ENCODE data around the gene SKA2. TPM values are rescaled to one million over a fixed set of nuclear protein-coding genes. Genes with fewer than 3 reads are reported as not detected.
"Not testable (repeated sequence)": the region's sequence is repeated elsewhere in the genome, so short reads cannot be mapped to it uniquely, and the experiment has no call there.

Gene SKA2
- total RNA-seq, 4 donors from 2014 or later: 41.2 to 65.3 (median 46.8) TPM

DNA sequence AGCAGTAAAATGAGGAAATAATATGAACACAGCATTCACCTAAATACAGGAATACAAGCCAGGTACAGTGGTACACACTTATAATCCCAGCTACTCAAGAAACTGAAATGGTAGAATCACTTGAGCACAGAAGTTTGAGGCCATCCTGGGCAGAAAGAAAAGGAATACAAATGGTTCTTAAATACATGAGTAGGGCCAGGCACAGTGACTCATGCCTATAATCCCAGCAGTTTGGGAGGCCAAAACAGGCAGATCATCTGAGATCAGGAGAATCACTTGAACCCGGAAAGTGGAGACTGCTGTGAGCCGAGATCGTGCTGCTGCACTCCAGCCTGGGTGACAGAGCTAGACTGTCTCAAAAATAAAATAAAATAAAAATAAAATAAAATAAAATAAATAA is 31.9 kb upstream of the SKA2 start:
- H3K36me3 ChIP-seq: no peaks in the 10 kb centered on the region
- 94 to 98% methylated on average over 3 of the region's 3 CpGs for WGBS, 2 donors
- H3K9me3 ChIP-seq: no peaks in the 10 kb centered on the region
- intact Hi-C loops (cut with DNase I): no loop called here
- no peak for DNase-seq
- H3K4me1 ChIP-seq: no peaks in the 10 kb centered on the region
- TF ChIP-seq, protein P1, sequence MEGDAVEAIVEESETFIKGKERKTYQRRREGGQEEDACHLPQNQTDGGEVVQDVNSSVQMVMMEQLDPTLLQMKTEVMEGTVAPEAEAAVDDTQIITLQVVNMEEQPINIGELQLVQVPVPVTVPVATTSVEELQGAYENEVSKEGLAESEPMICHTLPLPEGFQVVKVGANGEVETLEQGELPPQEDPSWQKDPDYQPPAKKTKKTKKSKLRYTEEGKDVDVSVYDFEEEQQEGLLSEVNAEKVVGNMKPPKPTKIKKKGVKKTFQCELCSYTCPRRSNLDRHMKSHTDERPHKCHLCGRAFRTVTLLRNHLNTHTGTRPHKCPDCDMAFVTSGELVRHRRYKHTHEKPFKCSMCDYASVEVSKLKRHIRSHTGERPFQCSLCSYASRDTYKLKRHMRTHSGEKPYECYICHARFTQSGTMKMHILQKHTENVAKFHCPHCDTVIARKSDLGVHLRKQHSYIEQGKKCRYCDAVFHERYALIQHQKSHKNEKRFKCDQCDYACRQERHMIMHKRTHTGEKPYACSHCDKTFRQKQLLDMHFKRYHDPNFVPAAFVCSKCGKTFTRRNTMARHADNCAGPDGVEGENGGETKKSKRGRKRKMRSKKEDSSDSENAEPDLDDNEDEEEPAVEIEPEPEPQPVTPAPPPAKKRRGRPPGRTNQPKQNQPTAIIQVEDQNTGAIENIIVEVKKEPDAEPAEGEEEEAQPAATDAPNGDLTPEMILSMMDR (IDR thresholded peaks at IDR 0.05): no peak
- no peak for TF ChIP-seq POLR2A (IDR thresholded peaks at IDR 0.05)
- no peak overlapping the region for H3K27ac ChIP-seq
- no peaks in the 10 kb centered on the region for H3K27me3 ChIP-seq
- no peak overlapping the region for H3K4me3 ChIP-seq (replicated peaks in 1 of 3)

DNA sequence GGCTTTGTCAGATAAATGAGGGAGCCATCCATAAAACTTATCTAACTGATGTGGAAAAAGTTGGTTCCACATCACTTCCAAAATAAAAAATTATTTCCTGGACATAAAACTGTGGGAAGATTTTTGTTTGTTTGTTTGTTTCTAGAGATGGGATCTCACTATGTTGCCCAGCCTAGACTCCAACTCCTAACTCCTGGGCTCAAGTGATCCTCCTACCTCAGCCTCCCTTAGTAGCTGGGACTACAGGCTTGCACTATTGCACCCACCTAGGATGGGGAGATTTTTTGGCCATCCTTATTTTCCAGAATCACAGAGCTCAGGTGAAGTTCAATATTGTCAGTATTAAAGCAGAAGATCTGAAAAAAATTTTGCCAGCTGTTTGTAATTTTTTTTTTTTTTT is 31.0 kb upstream of the SKA2 start:
- Histone ChIP-seq H3K4me3 (replicated peaks in 1 of 3) (no peak overlapping the region), H3K4me1 (no peaks in the 10 kb centered on the region), H3K27ac (no peak overlapping the region), H3K36me3 (no peaks in the 10 kb centered on the region), H3K9me3 (no peaks in the 10 kb centered on the region), H3K27me3 (no peaks in the 10 kb centered on the region)
- intact Hi-C loops (cut with DNase I): no loop called here
- no peak for DNase-seq
- TF ChIP-seq POLR2A (IDR thresholded peaks at IDR 0.05): no peak
- TF ChIP-seq, protein P1 (IDR thresholded peaks at IDR 0.05): no peak

DNA sequence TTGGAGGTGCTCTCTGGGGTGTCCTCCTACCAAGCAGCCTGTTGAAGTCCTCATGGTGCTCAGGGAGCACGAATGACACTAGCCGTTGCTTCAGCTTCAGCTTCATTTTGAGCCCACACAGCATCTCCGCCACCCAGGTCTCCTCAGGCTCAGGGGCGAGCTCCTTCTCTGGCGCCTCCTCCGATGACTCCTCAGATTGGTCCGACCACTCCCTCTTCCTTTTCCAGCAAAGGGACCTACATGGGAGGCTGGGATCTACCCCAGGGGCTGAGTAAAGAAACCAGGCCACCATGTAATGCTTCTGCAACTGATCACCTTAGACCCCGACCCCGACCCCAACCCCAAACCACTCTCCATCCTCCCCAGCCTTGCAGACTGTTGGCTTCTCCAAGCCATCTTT is 26.5 kb upstream of the SKA2 start:
- Histone ChIP-seq H3K27me3 (no peaks in the 10 kb centered on the region), H3K36me3 (no peaks in the 10 kb centered on the region), H3K4me3 (replicated peaks in 1 of 3) (no peak overlapping the region), H3K27ac (no peak overlapping the region), H3K9me3 (no peaks in the 10 kb centered on the region), H3K4me1 (no peaks in the 10 kb centered on the region)
- no peak for DNase-seq
- 98 to 99% methylated on average over 9 of the region's 9 CpGs for whole genome bisulfite sequencing, 2 donors
- TF ChIP-seq, protein P1 (IDR thresholded peaks at IDR 0.05): no peak
- no peak for TF ChIP-seq POLR2A (IDR thresholded peaks at IDR 0.05)
- intact Hi-C loops (cut with DNase I): no loop called here

DNA sequence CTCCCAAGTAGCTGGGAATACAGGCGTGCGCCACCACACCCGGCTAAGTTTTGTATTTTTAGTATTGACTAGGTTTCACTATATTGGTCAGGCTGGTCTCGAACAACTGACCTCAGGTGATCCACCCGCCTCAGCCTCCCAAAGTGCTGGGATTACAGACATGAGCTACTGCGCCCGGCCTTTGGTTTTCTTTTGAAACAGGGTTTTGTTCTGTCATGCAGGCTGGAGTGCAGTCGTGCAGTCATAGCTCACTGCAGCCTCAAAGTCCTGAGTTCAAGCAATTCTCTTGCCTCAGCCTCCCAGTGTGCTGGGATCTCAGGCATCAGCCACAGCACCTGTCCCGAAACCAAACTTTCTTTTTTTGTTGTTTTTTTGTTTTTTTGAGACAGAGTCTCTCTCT is 25.6 kb upstream of the SKA2 start:
- TF ChIP-seq, protein P1 (IDR thresholded peaks at IDR 0.05): no peak
- TF ChIP-seq POLR2A (IDR thresholded peaks at IDR 0.05): no peak
- intact Hi-C loops (cut with DNase I): no loop called here
- H3K4me3 ChIP-seq (replicated peaks in 1 of 3): no peak overlapping the region
- no peaks in the 10 kb centered on the region for H3K36me3 ChIP-seq
- no peaks in the 10 kb centered on the region for H3K27me3 ChIP-seq
- DNase-seq: no peak
- H3K4me1 ChIP-seq: no peaks in the 10 kb centered on the region
- 97% methylated on average over 9 of the region's 9 CpGs for WGBS, 2 donors
- H3K9me3 ChIP-seq: no peaks in the 10 kb centered on the region
- H3K27ac ChIP-seq: no peak overlapping the region

DNA sequence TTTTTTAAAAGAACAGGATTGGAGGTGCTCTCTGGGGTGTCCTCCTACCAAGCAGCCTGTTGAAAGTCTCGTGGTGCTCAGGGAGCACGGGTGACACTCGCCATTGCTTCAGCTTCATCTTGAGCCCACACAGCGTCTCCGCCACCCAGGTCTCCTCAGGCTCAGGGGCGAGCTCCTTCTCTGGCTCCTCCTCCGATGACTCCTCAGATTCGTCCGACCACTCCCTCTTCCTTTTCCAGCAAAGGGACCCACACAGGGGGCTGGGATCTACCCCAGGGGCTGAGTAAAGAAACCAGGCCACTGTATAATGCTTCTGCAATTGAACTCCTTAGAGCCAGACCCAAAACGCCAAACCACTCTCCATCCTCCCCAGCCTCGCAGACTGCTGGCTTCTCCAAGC is 24.6 kb upstream of the SKA2 start:
- H3K4me1 ChIP-seq; H3K9me3 ChIP-seq; intact Hi-C loops (cut with DNase I); H3K36me3 ChIP-seq; DNase-seq; H3K27ac ChIP-seq; H3K27me3 ChIP-seq; H3K4me3 ChIP-seq (replicated peaks in 1 of 3): not testable (repeated sequence)
- 93 to 95% methylated on average over 11 of the region's 11 CpGs for WGBS, 2 donors
